ENCODE data around the gene B4GALT2. TPM values are rescaled to one million over a fixed set of nuclear protein-coding genes. Genes with fewer than 3 reads are reported as not detected.

The B4GALT2 gene
- total RNA-seq, 2 donors from 2014 or later = 34.8 to 63.9 TPM

DNA sequence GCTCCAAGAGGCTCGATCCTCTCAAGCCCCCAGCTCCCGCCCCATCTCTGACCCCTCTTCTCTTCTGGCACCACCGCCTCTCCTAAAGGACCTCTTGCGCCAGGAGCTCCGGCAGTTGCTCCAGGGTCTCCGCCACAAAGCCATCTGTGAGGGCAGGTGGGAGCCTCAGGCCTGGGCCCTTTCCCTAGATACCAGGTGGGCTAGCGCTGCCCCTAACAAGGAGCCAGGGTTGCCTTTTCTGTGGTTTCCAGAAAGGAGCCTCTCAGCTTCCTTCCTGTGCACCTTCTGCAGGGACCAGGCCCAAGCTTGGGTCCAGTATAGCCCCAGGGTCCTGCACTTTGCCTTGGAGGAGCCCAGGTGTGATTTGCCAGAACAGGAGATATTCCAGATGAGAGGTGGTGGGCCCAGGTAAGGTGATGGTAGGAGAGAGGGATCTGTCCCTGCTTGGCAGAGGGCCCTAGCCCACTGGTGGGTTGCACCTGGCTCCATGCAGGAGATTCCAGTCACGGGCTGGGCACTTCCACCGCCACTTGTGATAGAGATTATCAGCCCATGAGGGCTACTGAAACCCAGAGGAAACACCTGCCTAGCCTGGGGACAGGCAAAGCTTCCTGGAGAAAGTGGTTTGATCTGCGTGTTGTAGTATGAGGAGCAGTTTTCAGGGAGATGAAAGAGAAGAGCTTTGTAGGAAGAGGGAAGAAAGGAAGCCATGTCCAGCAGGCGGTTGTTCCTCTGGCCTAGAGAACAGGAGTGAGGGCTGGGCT lies 13.4 kb downstream of the B4GALT2 start:
- no peaks in the 10 kb centered on the region for H3K9me3 ChIP-seq
- H3K4me3 ChIP-seq = peak overlapping the region; percentile 45 to 68
- peaks cover 6% of the 10 kb centered on the region for H3K4me1 ChIP-seq (replicated peaks)
- no peaks in the 10 kb centered on the region for H3K27me3 ChIP-seq (replicated peaks; ENCODE audit: insufficient read depth)
- no peak for DNase-seq (ENCODE audit: low spot score)
- intact Hi-C loops (cut with DNase I) = no loop called here
- TF ChIP-seq CTCF (IDR thresholded peaks at IDR 0.05) (no peak), POLR2AphosphoS5 (IDR thresholded peaks at IDR 0.05) (no peak), POLR2A (IDR thresholded peaks at IDR 0.05) (no peak)
- WGBS = 50% methylated on average over 11 of the region's 11 CpGs
- peak overlapping the region; percentile 82 to 85 for H3K27ac ChIP-seq
- H3K36me3 ChIP-seq = no peaks in the 10 kb centered on the region

- no peak for DNase-seq (ENCODE audit: low spot score)
- intact Hi-C loops (cut with DNase I) = no loop called here
- Histone ChIP-seq H3K27me3 (replicated peaks; ENCODE audit: insufficient read depth) (no peaks in the 10 kb centered on the region), H3K4me1 (replicated peaks) (peaks cover 6% of the 10 kb centered on the region), H3K9me3 (no peaks in the 10 kb centered on the region), H3K27ac (no peak overlapping the region), H3K4me3 (no peak overlapping the region), H3K36me3 (no peaks in the 10 kb centered on the region)
- 92% methylated on average over 9 of the region's 9 CpGs for WGBS
- no peak for TF ChIP-seq POLR2A (IDR thresholded peaks at IDR 0.05)
- no peak for TF ChIP-seq POLR2AphosphoS5 (IDR thresholded peaks at IDR 0.05)
- TF ChIP-seq CTCF (IDR thresholded peaks at IDR 0.05) = no peak
These were observed 14.3 kb downstream of the B4GALT2 start for GRCh38 chr1:43993206-43993914.

GRCh38 chr1:43994071-43994470 lies 15.1 kb downstream of the B4GALT2 start:
- no peak for DNase-seq (ENCODE audit: low spot score)
- no peak for TF ChIP-seq POLR2AphosphoS5 (IDR thresholded peaks at IDR 0.05)
- no peak for TF ChIP-seq POLR2A (IDR thresholded peaks at IDR 0.05)
- no peak for TF ChIP-seq CTCF (IDR thresholded peaks at IDR 0.05)
- 78% methylated on average over 7 of the region's 7 CpGs for WGBS
- Histone ChIP-seq H3K36me3 (no peaks in the 10 kb centered on the region), H3K4me3 (no peak overlapping the region), H3K27me3 (replicated peaks; ENCODE audit: insufficient read depth) (no peaks in the 10 kb centered on the region), H3K4me1 (replicated peaks) (peaks cover 6% of the 10 kb centered on the region), H3K27ac (no peak overlapping the region), H3K9me3 (no peaks in the 10 kb centered on the region)
- intact Hi-C loops (cut with DNase I) = no loop called here

DNA sequence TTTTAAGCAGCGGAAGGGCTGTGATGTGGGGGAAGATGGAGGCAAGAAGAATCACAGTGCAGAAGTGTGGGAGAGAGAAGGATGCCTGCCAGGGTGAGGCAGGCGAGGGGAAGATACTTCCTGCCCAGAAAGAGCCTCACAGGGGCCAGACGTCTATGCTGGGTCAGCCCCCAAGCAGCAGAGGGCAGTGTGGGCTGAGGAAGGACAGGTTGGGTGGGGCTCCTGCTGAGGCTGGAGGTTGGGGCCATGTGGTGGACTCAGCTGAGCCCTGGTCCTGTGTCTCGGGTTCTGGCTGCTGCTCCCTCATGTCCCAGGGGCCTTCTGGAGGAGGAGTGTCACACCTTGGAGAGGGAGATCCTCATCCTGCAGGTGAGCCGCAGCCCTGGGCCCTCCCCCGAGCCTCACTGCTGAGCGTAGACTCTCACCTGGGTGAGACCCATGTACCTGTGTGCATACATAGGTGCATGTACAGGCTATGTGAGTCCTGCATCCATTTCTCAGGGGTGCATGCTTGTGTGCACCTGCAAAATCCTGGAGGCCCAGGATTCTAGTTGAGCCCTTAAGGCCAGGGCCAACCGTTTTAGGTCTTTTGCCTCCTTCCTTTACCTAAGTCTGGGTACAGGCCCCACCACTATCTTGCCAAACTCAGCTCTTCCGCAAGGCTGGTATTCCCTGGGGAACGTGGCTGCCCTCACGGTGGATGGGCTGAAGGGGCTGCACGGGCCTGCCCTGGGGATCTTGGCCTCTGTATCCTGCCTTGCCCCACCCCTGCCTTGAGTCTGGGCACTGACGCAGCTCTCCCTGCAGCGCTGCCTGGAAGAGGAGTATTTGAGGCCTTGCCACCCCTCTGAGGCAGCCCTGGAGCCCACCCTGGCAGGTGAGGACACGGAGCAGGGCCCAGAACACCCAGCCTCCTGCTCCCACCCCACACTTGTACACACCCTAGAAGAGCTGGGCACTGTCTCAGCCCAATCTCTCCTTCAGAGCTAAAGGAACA lies 16.1 kb downstream of the B4GALT2 start:
- H3K4me1 ChIP-seq (replicated peaks) = peaks cover 6% of the 10 kb centered on the region
- H3K9me3 ChIP-seq = no peaks in the 10 kb centered on the region
- no peak for TF ChIP-seq CTCF (IDR thresholded peaks at IDR 0.05)
- TF ChIP-seq POLR2AphosphoS5 (IDR thresholded peaks at IDR 0.05) = no peak
- no peak for TF ChIP-seq POLR2A (IDR thresholded peaks at IDR 0.05)
- H3K4me3 ChIP-seq = no peak overlapping the region
- no peaks in the 10 kb centered on the region for H3K36me3 ChIP-seq
- no peak for DNase-seq (ENCODE audit: low spot score)
- H3K27ac ChIP-seq = no peak overlapping the region
- intact Hi-C loops (cut with DNase I) = no loop called here
- no peaks in the 10 kb centered on the region for H3K27me3 ChIP-seq (replicated peaks; ENCODE audit: insufficient read depth)
- WGBS = 76% methylated on average over 14 of the region's 15 CpGs
